GM18861 (cell line): ENCODE data around the gene ZFP92.
"Not testable (repeated sequence)": the region's sequence is repeated elsewhere in the genome, so short reads cannot be mapped to it uniquely, and the experiment has no call there.

Source experiments
- ATAC-seq: cut with Tn5 transposase; IDR thresholded peaks from one replicate; pipeline ENCODE4 v1.9.1; 2021; ENCODE audit not compliant: unreplicated experiment

Gene ZFP92

GRCh38 chrX:153384973-153385372 is 26.3 kb upstream of the ZFP92 start:
- ATAC-seq = not testable (repeated sequence)

DNA sequence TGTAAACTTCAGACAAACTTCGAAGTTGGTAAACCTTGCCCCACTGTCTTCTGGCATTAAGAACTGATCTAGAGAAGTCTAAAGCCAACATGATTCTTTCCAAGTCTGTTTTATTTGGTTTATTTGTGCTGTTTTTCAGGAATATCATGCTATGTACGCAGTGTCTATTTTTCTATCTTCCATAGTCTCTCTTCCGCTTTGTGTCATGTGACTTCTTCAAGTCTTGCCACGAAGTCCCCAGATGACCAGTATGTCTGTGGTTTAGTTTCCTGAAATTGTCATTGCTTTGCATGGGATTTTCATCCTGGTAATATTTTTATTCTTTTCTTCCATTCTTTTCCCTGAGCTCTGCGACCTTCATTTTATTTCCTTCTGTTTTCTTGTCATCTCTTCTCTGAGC is 25.2 kb upstream of the ZFP92 start:
- no peak for ATAC-seq

- no peak for ATAC-seq
Observed at GRCh38 chrX:153387345-153387744, 23.9 kb upstream of the ZFP92 start.

- ATAC-seq = no peak
Observed at GRCh38 chrX:153387987-153388721, 23.1 kb upstream of the ZFP92 start.

GRCh38 chrX:153388722-153389459 is 22.4 kb upstream of the ZFP92 start:
- no peak for ATAC-seq

GRCh38 chrX:153389460-153389768 is 21.9 kb upstream of the ZFP92 start:
- ATAC-seq = not testable (repeated sequence)

DNA sequence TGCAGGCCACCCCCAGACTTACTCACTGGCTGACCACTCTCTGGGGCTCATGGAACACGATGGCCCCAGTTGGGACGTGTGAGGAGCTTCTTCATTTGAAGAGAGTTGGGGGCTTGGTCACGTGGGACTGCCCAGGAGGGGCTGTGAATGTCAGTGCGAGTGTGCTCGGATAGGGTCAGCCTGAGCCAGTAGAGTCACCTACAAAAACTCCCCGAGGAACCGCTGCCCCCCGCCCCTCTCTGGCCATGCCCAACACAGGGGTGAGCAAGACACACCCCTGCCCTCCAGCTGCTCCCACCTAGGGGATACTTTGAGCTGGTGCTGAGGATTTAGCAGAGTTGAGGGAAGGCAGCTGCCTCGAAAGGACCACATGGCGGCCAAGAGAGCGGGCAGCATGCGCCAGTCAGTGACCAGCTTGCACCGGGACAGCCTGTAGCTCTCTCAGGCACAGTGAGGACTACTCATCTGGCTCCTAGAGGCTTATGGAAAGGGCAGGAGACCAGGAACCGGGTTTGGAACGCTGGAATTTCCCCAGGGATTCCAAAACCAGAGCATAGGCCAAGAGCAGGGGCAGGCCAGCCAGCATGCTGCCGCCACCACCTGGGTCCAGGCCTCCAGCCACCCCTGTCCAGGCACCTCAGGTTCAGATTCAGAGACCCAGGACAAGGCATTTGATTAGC is 18.5 kb upstream of the ZFP92 start:
- ATAC-seq = no peak

- ATAC-seq = no peak
Observed at GRCh38 chrX:153394612-153395011, 16.7 kb upstream of the ZFP92 start.

GRCh38 chrX:153395613-153396319 is 15.5 kb upstream of the ZFP92 start:
- ATAC-seq = no peak

DNA sequence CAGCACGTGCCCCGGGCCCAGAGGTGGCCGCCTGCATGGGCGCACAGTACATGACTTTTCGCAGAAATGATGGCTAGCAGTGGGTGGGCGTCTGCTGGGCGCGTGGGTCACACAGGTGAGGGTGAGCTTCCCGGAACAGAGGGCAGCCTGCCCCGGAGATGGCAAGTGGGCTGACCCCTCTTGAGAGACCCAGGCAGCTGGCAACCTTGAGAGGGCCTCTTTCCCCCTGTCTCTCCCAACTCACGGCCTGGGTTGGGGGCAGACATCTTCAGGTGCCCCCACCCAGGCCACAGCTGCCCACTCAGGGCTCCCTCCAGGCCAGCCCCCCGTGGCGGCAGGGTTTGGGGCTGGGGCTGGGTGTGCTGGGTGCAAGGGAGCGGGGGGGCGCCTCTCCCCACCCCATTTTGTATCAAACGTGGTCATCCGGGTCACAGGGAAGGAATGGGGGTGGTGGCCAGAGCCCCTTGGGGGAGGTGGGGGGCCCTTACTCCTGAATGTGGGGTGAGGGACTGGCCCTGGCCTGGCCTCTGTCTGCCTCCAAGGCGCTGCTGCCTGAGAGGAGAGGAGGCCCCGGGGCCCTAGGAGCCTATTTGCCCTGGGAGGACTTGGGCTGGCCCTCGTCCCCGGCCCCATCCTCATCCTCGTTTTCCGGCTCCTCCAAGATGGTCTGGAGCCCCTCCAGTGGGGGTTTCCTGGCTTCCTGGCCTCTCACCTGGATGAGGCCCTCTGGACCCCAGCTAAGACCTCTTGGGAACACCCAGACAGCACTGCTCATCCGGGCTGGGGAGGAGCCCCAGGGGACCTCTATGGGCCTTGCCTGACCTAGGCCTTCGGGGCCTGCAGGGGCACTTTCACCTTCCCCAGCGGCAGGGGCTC is 14.7 kb upstream of the ZFP92 start:
- ATAC-seq = no peak

DNA sequence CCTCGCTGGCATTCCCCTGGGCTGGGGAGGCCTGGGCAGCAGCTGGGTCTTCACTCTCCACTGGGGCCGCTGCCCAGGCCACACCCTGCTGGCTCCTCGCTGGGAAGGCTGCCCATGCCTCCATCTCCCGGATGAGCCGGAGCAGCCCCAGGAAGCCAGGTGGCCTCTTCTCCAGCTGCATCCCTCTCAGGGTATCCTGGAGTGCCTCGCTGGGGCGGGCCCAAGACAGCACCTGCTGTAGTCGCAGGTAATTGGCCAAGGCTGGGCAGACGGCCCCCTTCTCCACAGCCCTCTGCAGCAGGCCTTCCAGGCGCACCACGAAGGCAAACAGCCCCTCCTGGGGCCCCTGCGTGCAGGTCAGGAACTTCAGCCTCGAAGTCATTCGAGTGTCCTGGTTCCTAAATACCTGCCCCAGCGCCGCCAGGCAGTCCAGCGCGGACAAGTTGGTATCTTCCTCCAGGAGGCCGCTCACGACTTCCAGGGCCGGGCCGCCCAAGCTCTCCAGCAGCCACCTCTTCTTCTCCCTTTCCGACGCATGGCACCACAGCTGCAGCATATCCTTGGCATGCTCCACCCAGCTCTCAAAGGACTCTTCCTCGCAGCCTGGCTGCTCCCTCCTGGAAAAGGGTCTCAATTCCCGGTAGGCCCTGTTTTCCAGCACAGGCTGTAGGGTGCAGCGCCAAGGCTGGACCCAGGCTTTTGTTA is 13.9 kb upstream of the ZFP92 start:
- no peak for ATAC-seq

DNA sequence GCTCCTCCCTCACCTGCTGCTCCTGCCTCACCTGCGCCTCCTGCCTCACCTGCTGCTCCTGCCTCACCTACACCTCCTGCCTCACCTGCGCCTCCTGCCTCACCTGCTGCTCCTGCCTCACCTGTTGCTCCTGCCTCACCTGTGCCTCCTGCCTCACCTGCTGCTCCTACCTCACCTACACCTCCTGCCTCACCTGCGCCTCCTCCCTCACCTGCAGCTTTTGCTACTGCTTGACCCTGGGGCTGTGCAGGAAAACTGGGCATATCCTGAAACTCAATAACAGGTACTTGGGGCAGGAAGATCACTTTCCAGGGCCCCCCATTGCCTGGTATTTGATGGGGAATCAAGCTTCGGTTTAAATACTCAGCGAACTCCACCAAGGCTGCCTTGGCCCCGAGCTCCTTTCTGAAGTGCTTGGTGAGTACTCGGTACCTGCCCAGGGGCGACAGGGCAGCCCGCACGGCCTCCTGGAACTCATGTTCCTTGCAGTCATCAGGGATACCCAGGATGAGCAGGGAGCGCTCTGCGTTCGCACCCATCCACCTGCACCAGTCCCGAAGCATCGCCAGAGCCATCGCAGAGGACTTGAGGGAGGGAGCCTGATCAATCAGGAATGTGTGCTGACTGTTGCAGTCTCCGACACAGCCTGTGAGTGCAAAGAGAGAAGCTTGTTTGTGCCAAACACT is 12.9 kb upstream of the ZFP92 start:
- no peak for ATAC-seq

DNA sequence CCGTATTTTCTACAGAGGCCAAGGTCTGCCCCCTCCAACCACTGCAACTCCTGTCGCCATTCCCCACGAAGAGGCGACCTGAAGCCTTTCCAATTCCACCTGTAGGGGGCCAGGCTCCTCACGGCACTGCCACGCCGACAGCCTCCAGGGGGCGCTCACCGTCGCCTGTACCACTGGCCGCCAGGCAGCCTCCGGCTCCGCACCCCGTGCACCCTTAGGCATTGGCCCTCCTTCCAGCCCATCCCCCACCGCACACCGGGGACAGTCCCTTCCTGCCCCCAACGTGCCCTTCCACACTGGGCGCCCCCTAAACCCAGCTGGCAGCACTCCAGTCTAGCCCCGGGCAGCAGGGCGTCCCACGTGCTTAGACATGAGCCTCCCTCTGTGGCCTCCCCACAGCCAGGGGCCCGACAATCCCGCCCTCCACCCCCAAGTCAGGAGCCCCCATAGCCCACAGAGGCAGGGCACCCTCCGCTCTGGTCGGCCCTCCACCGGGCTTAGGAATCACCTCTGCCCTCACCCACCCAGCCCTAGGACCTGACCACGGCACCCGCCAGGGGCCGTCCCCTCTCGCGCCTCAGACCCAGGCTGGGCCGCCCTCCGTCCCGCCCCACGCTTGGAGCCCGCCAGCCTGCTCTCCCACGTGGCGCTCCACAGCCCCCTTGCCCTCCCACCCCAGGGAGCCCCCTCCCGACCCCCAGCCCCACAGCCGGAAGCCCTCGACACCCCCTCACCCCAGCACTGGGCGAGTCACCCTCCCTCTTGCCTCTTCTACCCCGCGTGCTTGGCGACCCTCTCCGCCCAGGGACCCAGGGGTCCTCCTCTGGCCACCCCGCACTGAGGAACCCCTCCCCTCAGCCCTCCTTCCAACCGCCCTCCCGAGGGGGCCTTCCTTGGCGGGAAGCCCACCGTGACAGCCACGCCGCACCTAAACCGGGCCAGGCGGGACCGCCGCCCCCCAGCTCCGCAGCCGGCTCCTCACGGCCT is 10.8 kb upstream of the ZFP92 start:
- no peak for ATAC-seq

- ATAC-seq = no peak
Observed at GRCh38 chrX:153401133-153401764, 10.0 kb upstream of the ZFP92 start, which contains the start of gene PNMA6E. Gene PNMA6E, minus strand, starts transcription at chrX:153401350. Its CDS starts 2,501 bp downstream, at chrX:153398849.

- not testable (repeated sequence) for ATAC-seq
Observed at GRCh38 chrX:153404333-153404732, 6.9 kb upstream of the ZFP92 start.

DNA sequence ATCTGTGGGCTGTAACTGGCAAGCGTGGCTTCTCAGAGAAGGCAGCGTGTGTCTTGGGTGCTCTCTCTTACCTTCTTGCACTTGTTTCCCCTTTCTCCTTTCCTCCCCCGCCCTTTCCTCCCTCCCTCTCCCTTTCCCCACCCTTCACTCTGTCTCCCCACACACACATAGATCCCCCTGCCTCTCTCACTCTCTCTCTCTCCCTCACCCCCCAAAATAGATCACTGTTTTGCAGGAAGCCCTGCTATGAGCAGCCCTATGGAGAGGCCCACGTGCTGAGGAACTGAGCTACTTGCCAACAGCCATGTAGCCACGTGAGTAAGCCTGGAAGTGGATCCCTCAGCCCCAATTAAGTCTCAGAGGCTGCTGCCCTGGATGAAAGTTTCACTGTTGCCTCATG is 5.8 kb upstream of the ZFP92 start:
- ATAC-seq = no peak

GRCh38 chrX:153406011-153406410 is 5.3 kb upstream of the ZFP92 start:
- ATAC-seq = no peak

DNA sequence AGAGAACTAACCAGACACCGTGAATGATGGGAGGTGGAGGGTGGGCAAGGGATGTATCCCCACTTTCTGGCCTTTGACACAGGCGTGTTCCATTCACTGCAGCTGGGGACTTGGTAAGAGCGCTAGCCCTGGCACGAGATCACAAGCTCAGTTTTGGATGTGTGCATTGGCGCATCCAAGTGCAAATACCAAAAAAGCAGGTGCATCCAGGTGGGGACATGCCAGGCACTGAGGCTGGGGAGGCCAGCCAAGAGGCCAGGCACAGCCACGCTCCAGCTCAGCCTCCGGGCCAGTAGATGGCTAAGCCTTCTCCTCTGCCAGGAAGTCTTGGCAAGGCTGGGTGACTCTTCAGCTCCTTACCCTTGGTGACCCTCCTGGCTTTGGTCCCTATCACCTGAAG is 4.4 kb upstream of the ZFP92 start:
- no peak for ATAC-seq
